T-helper 1 cell (primary cell): ENCODE results near the gene IGFBPL1.

Experiments used
- DNase-seq, 5 donors: peaks; one replicate each; pipeline ENCODE4 v3.0.0-alpha.2; 2012 to 2020

Gene IGFBPL1

DNA sequence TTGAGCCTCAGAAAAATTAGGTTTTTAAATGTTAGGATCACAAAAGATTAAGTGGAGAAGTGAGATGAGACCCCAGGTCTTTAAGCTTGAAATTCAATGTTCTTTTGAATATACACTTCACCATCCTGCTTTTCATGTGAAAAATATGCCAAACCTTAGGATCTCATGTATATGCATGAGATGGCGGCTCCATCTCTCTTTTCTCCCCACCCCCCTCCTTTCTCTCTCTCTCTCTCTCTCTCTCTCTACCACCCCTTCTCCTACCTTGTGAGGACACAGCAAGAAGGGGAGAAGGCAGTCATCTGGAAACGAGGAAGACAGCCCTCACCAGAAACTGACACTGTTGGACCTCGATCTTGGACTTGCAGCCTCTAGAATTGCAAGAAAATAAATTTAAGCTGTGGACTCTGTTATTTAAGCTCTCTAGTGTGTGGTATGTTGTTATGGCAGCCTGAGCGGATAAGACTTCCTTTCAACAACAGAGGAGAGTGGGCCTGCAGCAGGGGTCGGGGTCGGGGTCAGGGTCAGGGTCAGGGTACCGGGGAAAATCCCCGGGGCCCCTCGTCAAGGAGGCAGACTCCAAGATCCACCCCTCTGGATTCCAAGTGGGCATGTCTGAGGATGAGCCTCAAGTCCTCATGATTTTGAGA is 48.1 kb downstream of the IGFBPL1 start:
- DNase-seq, result no peak

DNA sequence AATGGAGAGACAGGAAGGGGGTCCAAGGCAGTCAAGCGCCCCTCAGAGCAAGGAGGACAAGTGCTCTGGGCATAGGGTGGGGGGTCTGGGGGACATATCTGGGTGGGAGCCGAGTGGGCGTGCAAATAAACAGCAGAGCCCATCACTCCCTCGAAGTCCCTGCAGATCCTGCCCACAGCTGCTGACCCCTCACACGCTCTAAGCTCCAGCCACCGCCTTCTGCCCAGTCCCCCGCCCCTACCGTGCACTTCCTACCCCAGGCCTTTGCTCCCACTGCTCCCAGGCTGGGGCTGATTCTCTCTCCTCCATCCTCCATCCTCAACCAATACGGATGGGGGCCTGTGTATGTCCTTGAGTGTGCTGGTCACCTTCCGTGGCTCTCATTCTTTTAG is 48.7 kb downstream of the IGFBPL1 start:
- no peak for DNase-seq

DNA sequence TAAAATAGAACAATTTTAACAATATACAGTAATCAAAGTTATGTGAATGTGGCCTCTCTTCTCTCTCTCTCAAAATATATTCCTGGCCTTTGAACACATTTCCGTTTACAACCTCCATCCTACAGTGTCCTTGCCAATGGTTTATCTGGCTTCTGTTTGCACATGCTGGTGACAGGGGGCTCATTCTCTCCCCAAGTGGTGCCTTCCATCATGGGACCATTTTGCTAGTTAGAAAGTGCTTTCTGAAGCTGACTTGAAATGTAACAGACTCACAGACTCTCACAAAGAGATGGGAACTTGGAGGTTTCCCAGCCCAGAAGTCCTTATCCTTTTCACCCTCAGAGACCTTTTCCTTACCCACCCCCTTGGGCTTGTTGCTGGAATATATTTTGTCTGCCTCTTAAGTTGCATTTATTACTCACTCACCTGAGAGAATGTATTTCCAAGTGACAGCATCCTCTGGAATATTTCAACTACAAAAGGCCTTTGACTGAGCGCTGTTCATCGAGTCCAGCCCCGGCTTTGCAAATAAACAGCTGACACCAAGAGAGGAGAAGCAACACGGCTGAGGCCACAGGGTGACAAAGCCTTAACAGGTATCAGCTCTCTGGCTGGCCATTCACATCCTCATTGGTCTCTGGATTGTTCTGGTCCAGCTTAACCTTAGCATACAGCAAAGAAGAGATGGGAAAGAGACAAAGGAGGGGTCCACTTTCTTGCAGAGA is 49.2 kb downstream of the IGFBPL1 start:
- DNase-seq, result no peak

DNA sequence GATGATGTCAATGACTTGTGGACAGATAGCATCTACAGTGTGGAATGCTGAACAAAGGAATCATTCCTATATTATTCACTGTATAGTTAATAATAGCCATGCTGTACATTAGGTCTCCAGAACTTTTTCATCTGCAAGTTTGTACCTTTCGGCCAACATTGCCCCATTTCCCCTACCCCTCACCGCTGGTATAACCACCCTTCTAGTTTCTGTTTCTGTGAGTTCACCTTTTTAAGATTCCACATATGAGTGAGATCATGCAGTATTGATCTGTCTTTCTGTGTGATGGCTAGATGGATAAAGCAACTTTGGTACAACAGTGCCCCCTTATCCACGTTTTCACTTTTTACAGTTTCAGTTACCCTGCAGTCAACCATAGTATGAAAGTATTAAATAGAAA is 50.6 kb downstream of the IGFBPL1 start:
- no peak for DNase-seq

DNA sequence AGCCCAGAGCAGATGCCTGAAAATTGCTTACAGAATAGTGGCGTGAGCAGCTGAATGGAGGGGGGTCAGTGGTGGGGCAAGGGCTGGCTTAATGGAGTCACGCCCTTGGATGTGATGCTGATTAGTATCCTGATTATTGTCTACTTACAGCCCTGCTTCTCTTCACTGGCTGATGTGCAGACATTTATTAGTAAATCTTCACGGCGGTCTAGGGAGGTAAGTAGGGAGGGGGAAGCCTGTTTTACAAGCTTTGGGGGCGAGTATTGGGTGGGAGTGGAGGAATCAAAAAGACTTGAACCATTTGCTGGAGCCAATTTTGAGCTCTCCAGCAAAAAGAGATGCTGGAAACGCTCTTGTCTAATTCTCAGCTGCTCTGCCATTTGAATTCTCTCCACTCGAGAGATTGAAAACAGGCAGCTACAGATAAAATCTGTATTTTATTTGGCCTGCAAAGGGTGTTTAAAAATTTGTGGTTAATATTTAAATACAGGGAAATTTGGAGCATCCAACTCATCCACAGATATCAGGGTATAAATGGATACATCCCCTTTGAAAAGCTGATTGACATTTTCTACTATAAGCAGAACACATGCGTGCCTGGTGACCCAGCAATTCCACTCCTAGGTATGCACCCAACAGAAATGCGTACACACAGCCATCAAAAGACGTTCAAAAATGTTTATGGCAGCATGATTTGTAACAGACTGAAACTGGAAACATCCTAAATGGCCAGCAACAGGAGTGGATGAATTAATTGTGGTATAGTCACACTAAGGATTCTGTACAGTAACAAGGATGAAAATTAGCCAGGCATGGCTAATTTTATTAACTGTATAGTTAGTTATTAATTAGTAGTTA is 51.3 kb downstream of the IGFBPL1 start:
- DNase-seq, result no peak

DNA sequence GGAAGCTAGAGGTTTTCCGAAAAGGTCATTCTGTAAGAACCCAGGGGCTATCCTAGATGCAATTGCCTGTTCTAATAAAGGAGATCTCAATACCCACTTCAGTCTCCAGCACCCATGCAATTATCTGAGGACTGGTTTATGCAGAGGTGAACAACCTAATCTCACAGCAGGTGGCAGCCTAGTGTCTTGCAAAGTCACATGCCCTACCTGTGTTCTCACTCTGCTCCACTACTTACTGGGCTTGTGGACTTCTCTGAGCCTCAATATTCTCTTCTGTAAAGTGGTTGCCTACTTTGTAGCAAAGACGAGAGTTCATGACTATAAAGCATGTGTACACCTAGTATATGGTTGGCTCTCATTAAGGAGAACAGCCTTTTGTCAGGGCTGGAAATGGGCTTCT is 52.8 kb downstream of the IGFBPL1 start:
- DNase-seq, result peak in 2 of 5 donors; percentile 3 to 16

DNA sequence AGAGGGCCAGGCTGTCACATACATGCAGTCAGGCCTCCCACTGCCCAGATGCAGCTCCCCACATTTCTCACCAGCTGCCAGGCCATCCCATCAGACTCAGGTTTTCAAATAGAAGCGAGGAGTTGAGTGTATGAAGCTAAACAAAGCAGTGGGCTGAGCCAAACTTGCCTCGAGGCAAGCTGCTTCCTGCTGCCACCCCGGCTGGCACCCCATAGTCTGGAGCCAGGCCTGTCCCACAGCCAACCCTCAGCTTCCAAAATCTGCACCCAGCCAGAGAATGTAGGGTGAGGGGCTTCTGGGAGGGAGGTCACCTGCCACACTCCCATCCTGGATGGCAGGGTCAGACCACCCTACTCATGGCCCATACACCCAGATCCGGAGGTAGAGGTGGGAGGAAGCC is 54.1 kb downstream of the IGFBPL1 start:
- DNase-seq, result no peak

DNA sequence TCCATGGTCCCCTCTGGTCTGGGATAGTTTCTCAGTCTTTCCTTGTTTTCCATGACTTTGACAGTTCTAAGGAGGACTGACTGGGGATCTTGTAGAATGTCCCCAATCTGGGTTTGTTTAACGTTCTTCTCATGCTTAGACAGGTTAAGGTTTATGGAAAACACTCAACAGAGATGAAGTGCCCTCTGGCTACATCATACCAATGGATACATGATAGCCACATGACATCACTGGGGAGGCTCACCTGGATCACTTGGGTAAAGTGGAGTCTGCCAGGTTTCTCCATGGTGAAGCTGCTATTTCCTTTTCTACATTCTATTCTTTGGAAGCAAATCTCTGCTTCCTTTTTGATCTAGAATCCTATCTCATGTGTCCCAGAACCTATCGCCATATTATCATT is 55.5 kb downstream of the IGFBPL1 start:
- DNase-seq, result no peak

DNA sequence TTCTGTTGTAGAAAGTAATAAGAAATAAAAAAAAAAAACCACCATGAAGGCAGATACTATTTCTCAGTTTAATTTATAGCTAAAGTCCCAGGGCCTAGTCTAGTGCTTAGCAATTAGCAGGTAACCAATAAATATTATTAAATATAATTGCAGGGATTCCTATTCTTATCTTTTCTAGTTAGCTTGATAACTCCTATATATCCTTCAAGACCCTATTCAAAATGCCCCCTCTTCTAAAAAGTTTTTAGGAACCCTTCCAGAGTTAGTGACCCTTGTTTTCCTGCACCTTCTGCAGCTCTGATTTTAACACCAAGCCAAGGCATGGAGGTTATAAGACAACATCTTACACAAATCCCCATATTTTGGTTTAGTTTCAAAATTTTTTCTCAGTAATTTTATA is 56.4 kb downstream of the IGFBPL1 start:
- no peak for DNase-seq

DNA sequence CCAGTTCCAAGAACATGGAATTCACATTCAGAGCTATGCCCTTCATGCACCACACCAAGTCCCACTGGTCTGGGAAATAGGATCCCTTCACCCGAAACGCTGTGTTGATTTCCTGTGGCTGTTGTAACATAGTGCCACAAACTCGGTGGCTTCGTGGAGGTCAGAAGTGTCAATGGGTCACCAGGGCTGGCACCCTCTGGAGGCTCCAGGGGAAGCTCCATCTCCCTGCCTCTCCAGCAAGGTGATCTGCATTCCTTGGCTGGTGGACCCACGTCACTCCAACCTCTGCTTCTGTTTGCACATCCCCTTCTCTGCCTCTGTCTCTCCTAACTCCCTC is 60.7 kb downstream of the IGFBPL1 start:
- DNase-seq, result no peak

DNA sequence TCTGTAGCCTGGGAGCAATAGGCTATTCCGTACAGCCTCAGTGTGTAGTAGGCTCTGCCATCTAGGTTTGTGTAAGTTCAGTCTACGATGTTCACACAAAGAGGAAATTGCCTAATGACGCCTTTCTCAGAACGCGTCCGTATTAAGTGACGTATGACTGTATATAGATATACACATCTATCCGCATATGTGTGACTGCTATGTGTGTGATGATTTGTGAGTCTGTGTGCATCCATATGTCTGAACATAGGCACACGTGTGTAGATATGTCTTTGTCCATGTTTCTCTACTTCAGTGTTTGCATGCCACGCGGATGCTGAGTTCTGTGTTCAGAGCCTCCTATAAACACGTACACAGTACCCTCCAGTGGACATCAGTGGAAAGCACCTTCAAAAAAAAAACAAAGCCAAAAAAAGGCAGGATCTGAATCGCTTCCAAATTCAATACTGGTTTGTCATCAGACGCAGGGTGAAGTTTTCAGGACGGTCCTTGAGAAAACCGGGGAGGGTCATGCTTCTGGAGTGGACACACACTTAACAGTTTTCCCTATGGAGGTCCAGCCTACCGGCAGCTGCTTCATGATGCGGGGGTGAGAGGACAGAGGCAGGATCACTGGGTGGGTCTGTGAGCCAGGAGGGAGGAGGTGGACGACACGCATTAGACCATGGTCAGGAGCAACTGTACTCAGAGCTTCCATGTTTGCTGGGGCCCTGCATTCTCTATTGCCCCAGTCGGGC is 61.2 kb downstream of the IGFBPL1 start:
- peak in 1 of 5 donors; percentile 38 for DNase-seq

DNA sequence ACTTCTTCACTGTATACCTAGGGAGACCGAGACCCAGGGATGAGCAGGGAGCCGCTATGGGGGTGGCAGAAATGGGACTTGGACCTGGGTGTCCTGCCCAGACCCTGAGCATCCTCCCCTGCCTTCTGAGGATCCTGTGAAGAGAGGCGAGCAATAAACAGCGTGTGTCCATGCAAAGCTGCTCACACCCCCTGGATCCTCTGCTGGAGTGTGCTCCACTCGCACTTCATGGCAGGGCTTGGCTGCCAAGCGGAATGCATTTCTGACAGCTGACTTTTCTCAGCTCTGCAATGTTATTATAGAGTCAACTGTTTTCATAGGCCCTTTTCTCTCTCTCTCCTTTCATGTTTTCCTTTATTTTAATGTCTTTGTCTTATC is 62.8 kb downstream of the IGFBPL1 start:
- DNase-seq, result no peak

DNA sequence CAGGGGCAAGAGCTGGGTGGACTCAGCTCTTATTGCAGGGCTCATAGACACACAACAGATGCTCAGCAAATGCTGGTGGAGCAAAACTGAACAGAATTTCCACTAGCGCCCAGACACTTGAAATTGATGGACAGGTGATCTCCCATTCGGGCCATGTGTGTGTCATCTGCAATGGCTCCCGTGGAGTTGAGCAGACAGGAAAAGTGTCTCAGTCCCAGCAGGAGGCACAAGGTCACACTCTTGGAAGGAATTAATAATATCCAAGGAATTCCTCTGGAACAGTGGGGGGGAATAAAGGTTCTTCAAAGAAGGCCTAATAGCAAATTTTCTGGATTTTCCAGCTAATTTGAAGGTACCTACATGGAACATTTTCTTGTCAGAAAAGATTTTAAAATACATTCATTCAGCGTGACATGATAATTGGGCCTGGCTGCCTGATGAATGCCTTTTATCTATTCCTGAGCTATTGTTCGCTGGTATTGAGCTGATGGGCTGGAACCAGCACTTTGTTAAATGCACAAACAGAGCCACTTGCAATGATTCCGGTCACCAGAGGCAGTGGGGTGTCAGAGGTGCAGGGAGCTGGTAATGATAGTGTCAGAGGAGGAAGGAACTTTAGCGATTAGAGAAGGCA is 63.3 kb downstream of the IGFBPL1 start:
- DNase-seq, result no peak

DNA sequence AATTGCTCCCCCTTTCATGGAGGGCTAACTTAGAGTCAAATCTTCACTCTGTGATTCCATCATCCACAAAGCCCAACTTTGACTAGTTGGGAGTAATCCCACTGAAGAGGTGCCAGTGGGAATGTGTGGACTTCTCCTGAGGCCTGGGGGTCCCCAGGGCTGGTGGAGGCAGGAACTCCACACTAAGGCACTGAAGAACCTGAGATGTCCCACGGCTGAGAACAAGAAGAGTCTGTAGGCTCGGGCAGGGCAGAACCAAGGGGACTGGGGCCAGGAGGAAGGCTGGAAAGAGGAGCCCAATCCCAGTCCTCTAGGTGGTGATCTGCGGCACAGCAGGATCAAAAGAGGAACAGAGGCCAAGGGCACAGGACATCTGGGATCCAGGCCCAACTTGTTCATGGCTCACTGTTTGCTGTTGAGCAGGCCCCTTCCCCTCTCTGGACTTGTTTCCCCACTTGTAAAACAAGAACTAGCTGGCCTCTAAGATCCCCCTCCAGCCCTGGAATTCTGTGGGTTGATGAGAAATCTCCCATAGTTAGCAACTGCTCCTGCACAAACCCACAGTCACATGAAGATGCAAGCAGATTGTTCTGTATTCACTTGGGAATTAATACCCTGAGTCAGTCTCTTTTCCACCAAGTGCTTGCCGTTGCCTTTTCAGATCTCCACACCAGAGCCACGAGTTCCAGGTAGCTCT is 64.4 kb downstream of the IGFBPL1 start:
- no peak for DNase-seq

DNA sequence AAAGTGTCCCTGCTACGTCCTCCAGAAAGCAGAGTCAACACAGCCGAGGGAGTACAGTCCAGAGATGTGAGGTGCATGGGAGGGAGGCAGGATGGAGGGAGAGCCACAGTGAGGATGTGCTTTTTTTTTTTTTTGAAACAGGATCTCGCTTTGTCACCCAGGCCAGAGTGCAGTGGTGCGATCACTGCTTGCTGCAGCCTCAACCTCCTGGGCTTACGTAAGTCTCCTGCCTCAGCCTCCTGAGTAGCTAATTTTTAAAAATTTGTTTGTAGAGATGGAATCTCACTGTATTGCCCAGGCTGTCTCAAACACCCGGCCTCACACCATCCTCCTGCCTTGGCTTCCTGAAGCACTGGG is 65.0 kb downstream of the IGFBPL1 start:
- no peak for DNase-seq

DNA sequence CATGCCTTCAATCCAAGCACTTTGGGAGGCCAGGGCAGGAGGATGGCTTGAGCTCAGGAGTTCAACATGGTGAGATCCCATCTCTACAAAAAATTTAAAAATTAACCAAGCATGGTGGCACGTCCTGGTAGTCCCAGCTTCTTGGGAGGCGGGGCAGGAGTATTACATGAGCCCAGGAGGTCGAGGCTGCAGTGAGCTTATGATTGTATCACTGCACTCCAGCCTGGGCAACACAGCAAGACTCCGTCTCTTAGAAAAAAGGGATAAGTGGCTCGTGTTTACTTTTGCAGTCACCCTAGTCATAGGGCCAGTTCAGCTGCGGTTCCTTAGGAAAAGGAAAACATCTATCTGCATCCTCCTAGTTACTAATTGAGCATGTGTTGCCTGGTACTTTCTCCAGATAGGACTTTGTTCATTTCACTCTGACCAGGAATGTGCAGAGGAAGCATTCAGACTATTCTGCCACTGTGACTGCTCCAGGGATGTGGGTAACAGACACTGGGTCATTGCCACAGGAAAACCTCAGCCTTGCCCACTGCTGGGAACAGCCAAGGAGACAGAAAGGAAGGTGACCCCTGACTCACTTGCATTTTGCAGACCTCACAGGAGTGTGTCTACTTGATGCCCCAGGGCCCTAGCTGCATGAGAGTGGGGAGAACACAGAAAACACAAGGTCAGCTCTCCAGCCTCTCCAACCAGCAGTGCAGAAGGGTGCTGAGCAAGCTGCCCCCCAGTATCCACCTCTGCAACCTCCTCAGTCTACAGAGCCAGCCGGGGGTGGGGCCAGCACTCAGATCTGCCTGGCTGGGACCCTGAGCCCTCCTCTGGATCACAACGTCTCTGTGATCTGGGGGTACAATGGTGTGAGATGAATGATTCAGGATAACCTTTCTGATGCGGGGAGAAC is 65.6 kb downstream of the IGFBPL1 start:
- DNase-seq, result no peak

DNA sequence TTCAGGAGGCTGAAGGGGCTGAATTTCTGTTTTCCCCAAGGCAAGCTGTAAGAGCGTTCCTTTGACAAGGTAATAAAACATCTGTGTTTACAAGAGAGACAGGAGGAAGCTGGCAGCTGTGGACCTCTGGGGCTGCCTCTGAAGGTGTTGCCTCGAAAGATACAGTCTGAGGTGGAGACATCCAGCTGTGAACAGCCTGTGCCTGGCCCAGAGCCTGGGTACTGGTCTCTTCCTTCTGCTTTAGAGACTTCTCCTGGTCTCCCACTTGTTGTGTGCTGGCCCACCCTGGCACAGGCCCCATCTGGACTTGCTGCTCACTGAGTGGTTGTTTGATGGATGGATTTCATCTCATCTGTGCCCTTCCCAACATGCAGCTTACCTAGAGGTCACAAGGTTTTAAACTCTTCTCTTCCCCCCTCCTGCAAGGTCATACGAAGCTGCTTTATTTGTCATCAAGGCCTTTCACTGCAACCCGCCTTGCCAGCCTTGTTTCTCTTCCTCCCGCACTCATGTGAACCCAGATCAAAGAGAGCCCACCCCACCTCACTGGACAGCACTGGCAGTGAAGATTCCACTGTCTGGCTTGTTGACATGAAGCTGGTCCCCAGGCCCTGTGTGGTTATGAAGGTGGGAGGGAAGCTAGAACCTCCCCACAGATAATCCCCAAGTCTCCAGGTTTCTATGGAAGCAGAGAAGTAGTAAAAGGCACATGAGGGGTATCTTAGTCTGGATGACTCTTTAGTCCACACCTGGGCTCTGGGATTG is 66.7 kb downstream of the IGFBPL1 start:
- DNase-seq, result no peak

DNA sequence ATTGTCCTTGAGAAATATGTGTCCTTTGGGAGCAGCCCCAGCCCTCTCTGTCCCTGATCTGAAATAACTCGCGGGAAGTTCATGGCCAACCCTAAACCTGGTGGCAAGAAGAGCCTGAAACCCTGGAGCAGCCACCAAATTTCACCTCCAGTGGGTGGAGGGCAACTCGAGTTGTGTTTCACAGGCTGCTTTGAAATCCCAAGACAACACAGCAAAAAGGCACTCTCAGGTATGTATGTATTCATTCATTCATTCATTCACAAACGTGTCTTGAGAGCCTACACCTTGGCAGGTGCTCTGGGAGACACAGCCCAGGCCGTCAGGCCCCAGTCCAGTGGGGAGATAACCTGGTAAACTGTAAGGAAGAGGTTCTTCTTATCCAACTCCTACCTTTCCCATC is 67.4 kb downstream of the IGFBPL1 start:
- no peak for DNase-seq
